SK-N-MC (cell line): ENCODE measurements around the gene LRRC75A.

Experiments used
- EZH2 ChIP-seq: fragments of 200-600 bp; sonication (generic); IDR thresholded peaks from one replicate; pipeline ENCODE4 v1.6.1; 2017; ENCODE audit warnings: antibody characterized with exemption
- FOXP2 ChIP-seq: optimal IDR thresholded peaks from 2 replicates; pipeline ENCODE3; 2011; ENCODE audit warnings: mild to moderate bottlenecking, moderate library complexity; ENCODE audit not compliant: insufficient read depth; ENCODE audit errors: extremely low read length, control extremely low read depth
- POLR2AphosphoS5 ChIP-seq: IDR thresholded peaks from 2 replicates; pipeline ENCODE4 v1.6.1; 2012; ENCODE audit warnings: mild to moderate bottlenecking, low read depth, low read length, borderline replicate concordance

GRCh38 chr17:16434662-16435061 lies 57.3 kb downstream of the LRRC75A start:
- TF ChIP-seq POLR2AphosphoS5 (no peak), EZH2 (no peak), FOXP2 (no peak)
